ENCODE data around the gene MEN1. TPM values are rescaled to one million over a fixed set of nuclear protein-coding genes. Genes with fewer than 3 reads are reported as not detected.

The MEN1 gene
- total and polyA plus RNA-seq, 7 donors: 7.2 to 21.2 (median 10.8) TPM

DNA sequence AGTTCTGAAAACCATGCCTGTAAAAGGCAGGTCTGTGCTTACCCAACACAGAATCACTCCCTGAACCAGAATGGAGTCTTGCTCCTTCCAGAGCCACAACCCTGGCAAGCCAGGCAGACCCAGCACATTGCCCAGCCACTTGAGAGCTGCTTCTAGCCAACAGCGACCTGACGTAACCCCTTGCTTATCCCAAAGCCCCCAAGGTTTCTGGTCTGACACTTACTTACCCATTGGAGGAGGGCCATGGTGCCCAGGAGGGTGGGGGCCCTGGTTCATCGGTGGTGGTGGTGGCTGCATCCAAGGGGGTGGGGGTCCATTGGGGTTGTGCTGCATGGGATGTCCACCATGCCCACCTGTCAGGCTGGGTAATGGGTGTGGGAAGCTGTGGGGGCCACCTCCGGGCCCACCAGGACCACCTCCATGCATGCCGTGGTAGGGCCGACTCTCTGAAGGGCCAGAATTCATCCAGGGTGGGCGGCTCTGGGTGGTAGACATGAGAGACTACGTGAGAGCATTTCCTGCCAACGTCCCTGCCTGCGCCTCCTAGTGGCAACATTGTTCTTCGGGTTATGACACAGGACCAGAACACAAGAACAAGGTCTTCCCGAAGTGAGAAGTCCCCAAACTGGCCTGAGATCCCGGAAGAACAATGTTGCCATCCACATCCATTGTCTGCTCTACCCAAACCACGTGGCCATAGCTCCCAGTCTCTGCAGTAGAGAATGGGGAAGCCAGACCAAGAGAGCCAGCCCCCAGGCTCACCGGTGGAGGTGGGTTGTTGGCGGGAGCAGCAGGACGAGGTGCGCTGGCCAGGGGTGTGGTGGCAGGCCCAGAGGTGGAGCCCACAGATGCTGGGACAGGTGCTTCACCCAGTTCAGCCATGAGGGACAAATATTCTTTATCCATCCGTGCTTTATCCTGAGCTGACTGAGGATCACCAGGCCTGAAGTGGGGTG is 42.7 kb downstream of the MEN1 start:
- intact Hi-C loops (cut with DNase I): no loop called here
- DNase-seq: peak; percentile 74 to 85
- Histone ChIP-seq H3K9me3 (no peaks in the 10 kb centered on the region), H3K4me1 (peaks cover 57% of the 10 kb centered on the region), H3K4me3 (no peak overlapping the region), H3K36me3 (ENCODE audit: insufficient read depth in 1 of 2, low read depth in 1 of 2) (peaks cover 34 to 100% of the 10 kb centered on the region in 2 donors), H3K27me3 (ENCODE audit: insufficient read depth in 3 of 3, low read length in 2 of 3) (no peaks in the 10 kb centered on the region), H3K27ac (peak overlapping the region; percentile 66)
- TF ChIP-seq, protein P1, sequence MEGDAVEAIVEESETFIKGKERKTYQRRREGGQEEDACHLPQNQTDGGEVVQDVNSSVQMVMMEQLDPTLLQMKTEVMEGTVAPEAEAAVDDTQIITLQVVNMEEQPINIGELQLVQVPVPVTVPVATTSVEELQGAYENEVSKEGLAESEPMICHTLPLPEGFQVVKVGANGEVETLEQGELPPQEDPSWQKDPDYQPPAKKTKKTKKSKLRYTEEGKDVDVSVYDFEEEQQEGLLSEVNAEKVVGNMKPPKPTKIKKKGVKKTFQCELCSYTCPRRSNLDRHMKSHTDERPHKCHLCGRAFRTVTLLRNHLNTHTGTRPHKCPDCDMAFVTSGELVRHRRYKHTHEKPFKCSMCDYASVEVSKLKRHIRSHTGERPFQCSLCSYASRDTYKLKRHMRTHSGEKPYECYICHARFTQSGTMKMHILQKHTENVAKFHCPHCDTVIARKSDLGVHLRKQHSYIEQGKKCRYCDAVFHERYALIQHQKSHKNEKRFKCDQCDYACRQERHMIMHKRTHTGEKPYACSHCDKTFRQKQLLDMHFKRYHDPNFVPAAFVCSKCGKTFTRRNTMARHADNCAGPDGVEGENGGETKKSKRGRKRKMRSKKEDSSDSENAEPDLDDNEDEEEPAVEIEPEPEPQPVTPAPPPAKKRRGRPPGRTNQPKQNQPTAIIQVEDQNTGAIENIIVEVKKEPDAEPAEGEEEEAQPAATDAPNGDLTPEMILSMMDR (IDR thresholded peaks at IDR 0.05): peak; percentile 69
- peak in 3 of 4 donors; percentile 19 to 49 (median 32) for ATAC-seq
- 42 to 51% (median 45%) methylated on average over 19 of the region's 19 CpGs for WGBS, 3 donors

DNA sequence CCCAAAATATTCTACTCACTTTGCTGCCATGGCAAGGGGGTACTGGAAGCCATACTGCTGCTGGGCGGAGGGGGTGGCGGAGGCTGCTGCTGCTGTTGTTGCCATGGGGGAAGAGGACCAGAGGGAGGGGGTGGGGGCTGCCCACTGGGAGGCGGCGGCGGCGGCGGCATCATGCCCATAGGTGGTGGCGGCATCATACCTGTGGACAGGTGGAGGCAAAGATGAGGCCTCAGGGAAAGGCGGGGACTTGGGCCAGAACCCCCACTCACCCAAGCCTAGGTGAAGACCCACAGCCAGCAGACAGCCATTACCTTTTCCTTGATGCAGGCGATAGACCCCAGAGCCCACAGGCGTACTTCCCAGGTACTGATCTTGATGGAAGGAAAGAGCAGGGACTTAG is 43.5 kb downstream of the MEN1 start:
- Histone ChIP-seq H3K9me3 (no peaks in the 10 kb centered on the region), H3K36me3 (ENCODE audit: insufficient read depth in 1 of 2, low read depth in 1 of 2) (peaks cover 33 to 95% of the 10 kb centered on the region in 2 donors), H3K27ac (peak overlapping the region; percentile 66), H3K4me1 (peaks cover 57% of the 10 kb centered on the region), H3K4me3 (no peak overlapping the region), H3K27me3 (ENCODE audit: insufficient read depth in 3 of 3, low read length in 2 of 3) (no peaks in the 10 kb centered on the region)
- WGBS, 3 donors: 95 to 97% (median 97%) methylated on average over 6 to 11 of the region's 11 CpGs
- ATAC-seq: no peak
- TF ChIP-seq, protein P1 (IDR thresholded peaks at IDR 0.05): no peak
- DNase-seq: peak; percentile 10 to 59
- intact Hi-C loops (cut with DNase I): no loop called here

DNA sequence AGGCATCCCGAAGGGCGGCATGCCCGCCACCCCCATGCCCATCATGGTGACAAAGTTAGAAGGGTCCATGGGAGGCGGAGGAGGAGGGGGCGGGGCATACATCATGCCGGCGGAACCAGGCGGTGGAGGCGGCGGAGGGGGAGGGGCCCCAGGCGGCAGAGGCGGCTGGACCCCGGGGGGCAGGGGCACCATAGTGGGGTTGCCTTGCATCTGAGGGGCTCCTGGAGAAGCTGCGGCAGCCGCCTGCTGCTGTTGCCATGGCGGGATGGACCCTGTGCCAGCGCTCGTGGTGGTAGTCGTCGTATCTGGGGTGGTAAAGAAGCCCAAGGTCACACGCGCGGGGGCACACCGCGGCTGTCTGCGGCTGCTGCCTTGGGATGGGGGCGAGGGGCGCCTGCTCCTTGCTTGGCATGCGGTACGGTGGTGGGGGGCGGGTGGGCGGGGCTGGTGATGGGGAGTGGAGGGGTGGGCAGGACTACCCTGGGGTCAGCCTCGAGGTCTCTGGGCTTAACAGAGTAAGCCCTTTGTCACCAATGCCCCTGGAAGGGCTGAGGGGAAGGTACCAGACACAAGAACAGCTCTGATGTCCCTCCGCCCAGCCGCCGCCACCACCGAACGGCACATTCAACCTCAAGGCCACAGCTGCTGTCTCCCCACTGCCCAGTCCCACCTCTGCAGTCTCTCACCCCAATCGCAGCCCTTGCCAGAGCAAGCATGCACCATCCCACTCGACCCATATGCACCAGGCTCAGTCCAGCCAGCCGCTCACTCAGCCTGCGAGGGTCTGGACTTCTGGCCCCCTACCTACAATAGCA is 44.3 kb downstream of the MEN1 start:
- ATAC-seq: no peak
- no peak overlapping the region for H3K4me3 ChIP-seq
- H3K27ac ChIP-seq: peak overlapping the region; percentile 66
- intact Hi-C loops (cut with DNase I): no loop called here
- WGBS, 3 donors: 84 to 87% (median 85%) methylated on average over 13 to 42 of the region's 42 CpGs
- H3K9me3 ChIP-seq: no peaks in the 10 kb centered on the region
- peak; percentile 23 to 58 for DNase-seq
- peaks cover 33 to 87% of the 10 kb centered on the region in 2 donors for H3K36me3 ChIP-seq (ENCODE audit: insufficient read depth in 1 of 2, low read depth in 1 of 2)
- TF ChIP-seq, protein P1 (IDR thresholded peaks at IDR 0.05): no peak
- peaks cover 55% of the 10 kb centered on the region for H3K4me1 ChIP-seq
- H3K27me3 ChIP-seq (ENCODE audit: insufficient read depth in 3 of 3, low read length in 2 of 3): no peaks in the 10 kb centered on the region

DNA sequence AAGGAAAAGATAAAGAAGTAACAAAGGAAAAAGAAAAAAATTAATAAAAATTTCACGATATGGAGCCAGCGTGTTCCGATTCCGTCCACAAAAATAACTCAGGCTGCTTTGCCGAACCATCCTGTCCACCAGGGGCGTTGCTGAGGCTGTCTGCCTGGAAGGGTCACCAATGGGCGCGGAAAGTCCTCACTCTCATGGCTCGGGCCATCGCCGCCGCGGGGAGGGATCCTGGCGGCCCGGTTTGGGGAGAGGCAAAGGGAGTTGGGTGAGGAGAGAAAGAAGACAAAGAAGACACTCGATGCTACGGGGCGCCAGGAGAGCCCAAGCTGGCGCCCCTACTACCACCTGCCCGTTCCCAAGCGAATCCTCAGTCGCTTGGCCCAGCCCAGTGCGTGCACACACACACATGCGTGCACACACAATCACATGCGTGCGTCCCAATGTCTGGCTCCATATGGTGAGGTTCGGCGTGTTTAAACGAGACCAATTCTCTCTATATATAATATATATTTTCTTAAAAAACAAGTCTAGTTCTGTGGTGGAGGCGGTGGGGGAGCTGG is 45.0 kb downstream of the MEN1 start:
- Histone ChIP-seq H3K9me3 (no peaks in the 10 kb centered on the region), H3K4me3 (no peak overlapping the region), H3K36me3 (ENCODE audit: insufficient read depth in 1 of 2, low read depth in 1 of 2) (peaks cover 33 to 80% of the 10 kb centered on the region in 2 donors), H3K27ac (peak overlapping the region; percentile 85), H3K27me3 (ENCODE audit: insufficient read depth in 3 of 3, low read length in 2 of 3) (no peaks in the 10 kb centered on the region), H3K4me1 (peaks cover 61% of the 10 kb centered on the region)
- 62 to 78% (median 67%) methylated on average over 29 to 30 of the region's 30 CpGs for WGBS, 3 donors
- DNase-seq (peak; percentile 44 to 74), ATAC-seq (no peak)
- intact Hi-C loops (cut with DNase I): no loop called here
- TF ChIP-seq, protein P1 (IDR thresholded peaks at IDR 0.05): peak; percentile 31
